Mesenchymal stem cell (in vitro differentiated cells and primary cell): ENCODE data around the gene SCARF2.
A peak's percentile ranks its signal among the peaks of the same experiment; 100 is the strongest.

ENCODE experiments used
- DNase-seq: peaks from one replicate; pipeline ENCODE4 v3.0.0-alpha.2; 2013
- H2AFZ ChIP-seq: one replicate; pipeline ENCODE4 v1.6.1; 2013; ENCODE audit warnings: low read depth, mild to moderate bottlenecking, control low read depth, inconsistent platforms, low read length, moderate library complexity
- H2AK5ac ChIP-seq: 2 replicates; pipeline ENCODE4 v1.6.1; 2013; ENCODE audit warnings: low read length, moderate library complexity, mild to moderate bottlenecking, inconsistent platforms; ENCODE audit not compliant: severe bottlenecking
- H2BK120ac ChIP-seq: one replicate; pipeline ENCODE4 v1.6.1; 2013; ENCODE audit warnings: low read depth, mild to moderate bottlenecking, inconsistent platforms, low read length, moderate library complexity
- H2BK12ac ChIP-seq, 2 experiments: one replicate each; pipeline ENCODE4 v1.6.1; 2013; ENCODE audit warnings: inconsistent platforms in 2 of 2, low read length in 2 of 2, mild to moderate bottlenecking in 2 of 2, moderate library complexity in 2 of 2, control low read depth in 1 of 2
- H2BK15ac ChIP-seq: one replicate; pipeline ENCODE4 v1.6.1; 2013; ENCODE audit warnings: mild to moderate bottlenecking, low read depth, inconsistent platforms; ENCODE audit not compliant: poor library complexity, severe bottlenecking
- H2BK5ac ChIP-seq: 2 replicates; pipeline ENCODE4 v1.6.1; 2013; ENCODE audit warnings: low read depth, mild to moderate bottlenecking, low read length, control low read depth, inconsistent platforms; ENCODE audit not compliant: poor library complexity, severe bottlenecking
- H3K14ac ChIP-seq, 2 experiments: one replicate each; pipeline ENCODE4 v1.6.1; 2013; ENCODE audit warnings: inconsistent platforms in 2 of 2, low read length in 2 of 2, control low read depth in 1 of 2, mild to moderate bottlenecking in 1 of 2, moderate library complexity in 1 of 2
- H3K18ac ChIP-seq, 2 experiments: one replicate each; pipeline ENCODE4 v1.6.1; 2013; ENCODE audit warnings: inconsistent platforms in 2 of 2, low read length in 2 of 2, control low read depth in 1 of 2, low read depth in 1 of 2, mild to moderate bottlenecking in 1 of 2
- H3K23ac ChIP-seq, 2 experiments: one replicate each; pipeline ENCODE4 v1.6.1; 2013; ENCODE audit warnings: inconsistent platforms in 2 of 2, low read length in 2 of 2, mild to moderate bottlenecking in 2 of 2, moderate library complexity in 2 of 2, control low read depth in 1 of 2
- H3K27ac ChIP-seq: 2 replicates; pipeline ENCODE4 v1.5.1; 2013; ENCODE audit warnings: mild to moderate bottlenecking, moderate library complexity, low read length, control low read depth, inconsistent platforms; ENCODE audit not compliant: poor library complexity, severe bottlenecking
- H3K27me3 ChIP-seq, 2 experiments: 2 replicates each; pipeline versions ENCODE4 v1.6.1 to v1.7.0; 2013; ENCODE audit warnings: low read length in 2 of 2, mild to moderate bottlenecking in 2 of 2, moderate library complexity in 2 of 2, control low read depth in 1 of 2, inconsistent platforms in 1 of 2; ENCODE audit not compliant: control insufficient read depth in 1 of 2, insufficient read depth in 1 of 2
- H3K36me3 ChIP-seq, 2 experiments: 2 replicates each; pipeline versions ENCODE4 v1.6.1 to v1.7.0; 2013; ENCODE audit warnings: low read length in 2 of 2, control low read depth in 1 of 2, inconsistent platforms in 1 of 2, low read depth in 1 of 2, mild to moderate bottlenecking in 1 of 2; ENCODE audit not compliant: insufficient read depth in 2 of 2, control insufficient read depth in 1 of 2
- H3K4ac ChIP-seq, 2 experiments: one replicate each; pipeline ENCODE4 v1.6.1; 2013; ENCODE audit warnings: inconsistent platforms in 2 of 2, low read length in 2 of 2, mild to moderate bottlenecking in 2 of 2, moderate library complexity in 2 of 2, control low read depth in 1 of 2, low read depth in 1 of 2
- H3K4me1 ChIP-seq: 2 replicates; pipeline ENCODE4 v1.6.1; 2013; ENCODE audit warnings: low read depth, low read length, control low read depth; ENCODE audit not compliant: control insufficient read depth, insufficient read depth
- H3K4me2 ChIP-seq: 2 replicates; pipeline ENCODE4 v1.6.1; 2013; ENCODE audit warnings: low read length, mild to moderate bottlenecking, inconsistent platforms; ENCODE audit not compliant: poor library complexity, severe bottlenecking
- H3K4me3 ChIP-seq, 2 experiments: 2 replicates each; pipeline versions ENCODE4 v1.5.1 to v1.7.0; 2013; ENCODE audit warnings: low read length in 2 of 2, mild to moderate bottlenecking in 2 of 2, control low read depth in 1 of 2, low read depth in 1 of 2; ENCODE audit not compliant: insufficient read depth in 1 of 2
- H3K79me1 ChIP-seq: replicated peaks from 2 replicates; pipeline ENCODE4 v1.6.1; 2013; ENCODE audit warnings: mild to moderate bottlenecking, control low read depth, low read length, inconsistent platforms; ENCODE audit not compliant: poor library complexity, severe bottlenecking
- H3K9ac ChIP-seq: 2 replicates; pipeline ENCODE4 v1.7.0; 2013; ENCODE audit warnings: mild to moderate bottlenecking, low read length, moderate library complexity
- H3K9me3 ChIP-seq: 2 replicates; pipeline ENCODE4 v1.7.0; 2013; ENCODE audit warnings: mild to moderate bottlenecking, low read length; ENCODE audit not compliant: control insufficient read depth
- H4K8ac ChIP-seq: one replicate; pipeline ENCODE4 v1.6.1; 2013; ENCODE audit warnings: inconsistent platforms, mild to moderate bottlenecking, low read length, moderate library complexity
- H4K91ac ChIP-seq: one replicate; pipeline ENCODE4 v1.6.1; 2013; ENCODE audit warnings: mild to moderate bottlenecking, low read length, inconsistent platforms
- WGBS: methylation state at CpG from one replicate; pipeline ENCODE4 v1.1.7; 2013; ENCODE audit warnings: mixed read lengths; 5-methylcytosine and 5-hydroxymethylcytosine counted together

Gene SCARF2

GRCh38 chr22:20395907-20396287 lies 41.7 kb downstream of the SCARF2 start:
- peaks cover 34% of the 10 kb centered on the region for H3K79me1 ChIP-seq
- no peak overlapping the region for H3K4me3 ChIP-seq
- H2AFZ ChIP-seq: no peak overlapping the region
- no peak overlapping the region for H3K4me2 ChIP-seq
- no peak overlapping the region for H3K18ac ChIP-seq
- no peak overlapping the region for H2BK12ac ChIP-seq
- WGBS: 42% methylated on average over 1 of the region's 2 CpGs
- H4K91ac ChIP-seq: no peak overlapping the region
- H3K9me3 ChIP-seq: no peaks in the 10 kb centered on the region
- H3K27me3 ChIP-seq: no peaks in the 10 kb centered on the region
- no peak overlapping the region for H3K23ac ChIP-seq
- H2BK120ac ChIP-seq: no peak overlapping the region
- no peak overlapping the region for H4K8ac ChIP-seq
- H3K36me3 ChIP-seq: peaks cover 0 to 12% of the 10 kb centered on the region in 2 experiments
- H3K4ac ChIP-seq: no peak overlapping the region
- H2AK5ac ChIP-seq: no peak overlapping the region
- H3K14ac ChIP-seq: no peak overlapping the region
- no peak overlapping the region for H2BK5ac ChIP-seq
- no peak for DNase-seq
- no peak overlapping the region for H2BK15ac ChIP-seq
- H3K4me1 ChIP-seq: peaks cover 21% of the 10 kb centered on the region
- no peak overlapping the region for H3K27ac ChIP-seq
- H3K9ac ChIP-seq: no peak overlapping the region

- H3K27me3 ChIP-seq: no peaks in the 10 kb centered on the region
- H3K4me1 ChIP-seq: peaks cover 21% of the 10 kb centered on the region
- H3K36me3 ChIP-seq: peaks cover 0 to 6% of the 10 kb centered on the region in 2 experiments
- no peak overlapping the region for H2AK5ac ChIP-seq
- H3K14ac ChIP-seq: no peak overlapping the region
- peaks cover 28% of the 10 kb centered on the region for H3K79me1 ChIP-seq
- H2BK5ac ChIP-seq: no peak overlapping the region
- H3K23ac ChIP-seq: no peak overlapping the region
- no peak overlapping the region for H2BK12ac ChIP-seq
- WGBS: 91% methylated on average over 20 of the region's 20 CpGs
- H2BK120ac ChIP-seq: no peak overlapping the region
- H2BK15ac ChIP-seq: no peak overlapping the region
- DNase-seq: no peak
- H3K9me3 ChIP-seq: no peaks in the 10 kb centered on the region
- no peak overlapping the region for H3K18ac ChIP-seq
- H4K91ac ChIP-seq: no peak overlapping the region
- peak overlapping the region in 1 of 2 experiments; percentile 93 for H3K4me3 ChIP-seq
- no peak overlapping the region for H4K8ac ChIP-seq
- no peak overlapping the region for H3K4ac ChIP-seq
- H2AFZ ChIP-seq: no peak overlapping the region
- no peak overlapping the region for H3K27ac ChIP-seq
- H3K9ac ChIP-seq: peak overlapping the region; percentile 89
- H3K4me2 ChIP-seq: peak overlapping the region; percentile 79
Measured at GRCh38 chr22:20395181-20395906, 42.3 kb downstream of the SCARF2 start.

- Histone ChIP-seq H2BK15ac (peak within 1 kb of the TSS; percentile 86), H2BK5ac (no peak within 1 kb of the TSS), H3K4me3 (peak within 1 kb of the TSS; percentile 89 to 93), H3K23ac (peak within 1 kb of the TSS in 1 of 2 experiments; percentile 97), H2BK120ac (peak within 1 kb of the TSS; percentile 71), H3K4ac (peak within 1 kb of the TSS; percentile 91 to 96), H2AFZ (peak within 1 kb of the TSS; percentile 94), H3K4me2 (peak within 1 kb of the TSS; percentile 88), H3K14ac (peak within 1 kb of the TSS in 1 of 2 experiments; percentile 99), H3K18ac (peak within 1 kb of the TSS; percentile 94 to 96), H3K9me3 (no peaks in the 10 kb centered on the region), H2BK12ac (peak within 1 kb of the TSS in 1 of 2 experiments; percentile 49), H4K8ac (peak within 1 kb of the TSS; percentile 100), H3K27ac (no peak within 1 kb of the TSS), H3K79me1 (peaks cover 24% of the 10 kb centered on the region), H3K27me3 (no peaks in the 10 kb centered on the region), H3K36me3 (peaks cover 0 to 4% of the 10 kb centered on the region in 2 experiments), H4K91ac (peak within 1 kb of the TSS; percentile 89), H2AK5ac (no peak within 1 kb of the TSS), H3K4me1 (peaks cover 21% of the 10 kb centered on the region), H3K9ac (peak within 1 kb of the TSS; percentile 89)
- DNase-seq: peak; percentile 89
- WGBS: 7% methylated on average over 65 of the region's 71 CpGs
Measured at GRCh38 chr22:20393705-20394476, 43.7 kb downstream of the SCARF2 start, which contains the start of gene ZNF74. Gene ZNF74, plus strand, starts transcription at chr22:20394151. Its CDS starts 478 bp downstream, at chr22:20394629.
